Pons (tissue), 1 donor: ENCODE results near the gene PTTG1IP.
"Not testable (repeated sequence)": the region's sequence is repeated elsewhere in the genome, so short reads cannot be mapped to it uniquely, and the experiment has no call there.

ENCODE experiments used
- DNase-seq: peaks from one replicate; pipeline ENCODE4 v3.0.0-alpha.2; 2016; ENCODE audit warnings: low spot score

The PTTG1IP gene

GRCh38 chr21:44842721-44843445 lies 30.6 kb downstream of the PTTG1IP start:
- no peak for DNase-seq

DNA sequence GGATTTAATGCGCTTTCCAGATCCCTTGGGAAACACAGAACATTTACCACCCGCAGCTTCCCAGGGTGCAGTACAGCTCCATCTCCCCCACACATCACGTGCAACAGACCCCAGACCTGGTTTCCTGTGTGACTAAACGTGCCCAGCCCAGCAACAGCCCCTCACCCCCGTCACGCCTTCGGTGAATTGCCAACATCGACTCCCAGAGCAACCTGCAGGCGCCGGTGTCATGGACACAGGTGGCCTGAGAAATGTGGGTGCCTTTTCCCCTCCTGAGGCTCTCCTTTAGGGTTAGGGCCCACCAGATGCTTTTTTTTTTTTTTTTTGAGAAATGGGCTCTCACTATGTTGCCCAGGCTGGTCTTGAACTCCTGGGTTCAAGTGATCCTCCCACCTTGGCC lies 31.4 kb downstream of the PTTG1IP start:
- DNase-seq: no peak

GRCh38 chr21:44840771-44841170 lies 32.7 kb downstream of the PTTG1IP start:
- DNase-seq: no peak

DNA sequence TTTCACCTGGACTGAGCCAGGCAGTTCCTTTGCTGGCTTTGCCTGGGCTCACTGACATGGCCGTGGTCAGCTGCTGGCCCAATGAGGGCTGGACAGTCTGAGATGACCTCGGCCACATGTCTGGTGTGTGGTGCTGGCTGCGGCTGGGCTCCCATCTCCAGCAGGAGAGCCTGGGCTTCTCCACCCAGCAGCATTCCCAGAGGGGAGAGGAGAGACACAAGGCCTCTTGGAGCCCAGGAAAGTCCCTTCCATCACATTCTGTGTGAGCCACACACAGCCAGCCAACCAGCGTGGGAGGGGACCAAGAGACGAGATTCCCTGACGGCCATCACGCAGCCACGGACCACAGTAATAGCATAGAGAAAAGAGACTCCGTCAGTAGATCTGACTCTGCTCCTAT lies 34.5 kb downstream of the PTTG1IP start:
- no peak for DNase-seq

DNA sequence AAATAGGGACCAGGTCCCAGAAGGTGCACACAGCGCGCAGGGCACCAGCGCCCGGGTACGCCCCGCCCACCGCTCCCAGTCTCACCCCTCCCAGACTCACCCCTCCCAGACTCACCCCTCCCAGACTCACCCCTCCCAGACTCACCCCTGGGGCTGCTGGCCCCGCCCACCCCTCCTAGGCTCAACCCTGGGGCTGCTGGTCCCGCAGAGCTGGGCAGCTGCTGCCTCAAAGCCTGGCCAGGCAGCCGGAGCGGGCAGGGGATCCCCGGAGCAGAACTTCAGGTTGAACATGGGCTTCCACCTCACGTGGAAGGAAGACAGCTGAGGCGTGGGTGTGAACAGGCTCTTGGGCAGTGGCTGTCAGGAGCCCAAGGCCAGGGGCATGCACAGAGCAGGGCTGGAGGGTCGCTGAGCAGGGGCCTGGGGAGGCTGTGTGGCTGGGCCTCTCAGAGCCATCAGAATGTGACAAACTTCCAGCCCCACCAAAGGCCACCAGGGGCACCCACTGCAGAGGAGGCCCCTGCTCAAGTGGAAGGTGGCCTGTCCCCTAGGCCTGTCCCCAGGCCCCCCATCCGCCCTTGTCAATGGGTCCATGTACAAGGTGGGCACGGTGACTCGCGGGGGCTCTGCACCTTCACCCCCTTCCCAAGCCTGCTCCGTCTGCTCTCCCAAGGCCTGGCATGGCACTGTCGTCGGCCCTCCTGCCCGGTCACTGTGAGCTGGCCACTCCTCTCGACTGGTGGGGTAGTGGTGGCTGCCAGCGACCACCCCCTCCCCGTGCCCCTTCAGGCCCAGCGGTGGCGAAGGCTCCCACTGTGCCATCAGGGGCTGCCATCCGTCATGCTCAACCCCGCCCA lies 35.2 kb downstream of the PTTG1IP start:
- DNase-seq: no peak

DNA sequence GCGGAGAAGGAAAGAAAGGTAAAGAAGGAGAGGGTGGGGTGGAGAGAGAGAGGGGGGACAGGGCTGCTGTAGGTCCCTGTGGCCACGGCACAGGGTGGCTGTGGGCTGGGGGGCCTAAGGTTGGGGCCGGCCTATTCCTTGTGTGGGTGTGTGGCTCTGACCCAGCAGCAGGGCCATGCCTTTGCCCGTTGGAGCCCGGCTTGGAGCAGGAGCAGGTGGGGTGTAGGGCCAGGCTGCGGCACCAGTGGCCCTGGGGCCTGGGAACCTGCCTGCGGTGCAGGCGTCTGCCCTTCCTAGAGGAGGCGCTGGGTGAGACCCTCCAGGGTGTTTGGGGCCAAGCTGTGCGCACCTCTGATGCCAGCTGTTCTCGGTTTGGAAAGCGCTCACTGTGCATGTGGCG lies 36.0 kb downstream of the PTTG1IP start:
- DNase-seq: no peak

- DNase-seq: no peak
Observed at GRCh38 chr21:44836666-44837471, 36.6 kb downstream of the PTTG1IP start.

- no peak for DNase-seq
Observed at GRCh38 chr21:44836349-44836665, 37.2 kb downstream of the PTTG1IP start.

DNA sequence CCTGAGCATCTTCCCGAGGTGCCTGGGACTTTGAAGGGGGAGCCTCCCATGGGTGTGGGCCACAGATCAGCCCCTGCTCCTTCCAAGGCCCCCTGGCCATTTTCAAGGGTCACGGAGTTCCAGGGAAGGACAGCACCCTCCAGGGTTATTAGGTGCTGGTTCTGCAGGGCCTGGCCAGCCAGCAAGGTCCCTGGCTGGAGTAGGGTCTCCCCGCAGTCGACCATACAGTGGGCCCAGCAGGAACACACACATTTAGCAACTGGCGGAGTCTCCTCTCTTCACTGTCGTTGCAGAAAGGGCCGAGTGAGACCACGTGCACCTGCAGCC lies 37.9 kb downstream of the PTTG1IP start:
- DNase-seq: no peak

DNA sequence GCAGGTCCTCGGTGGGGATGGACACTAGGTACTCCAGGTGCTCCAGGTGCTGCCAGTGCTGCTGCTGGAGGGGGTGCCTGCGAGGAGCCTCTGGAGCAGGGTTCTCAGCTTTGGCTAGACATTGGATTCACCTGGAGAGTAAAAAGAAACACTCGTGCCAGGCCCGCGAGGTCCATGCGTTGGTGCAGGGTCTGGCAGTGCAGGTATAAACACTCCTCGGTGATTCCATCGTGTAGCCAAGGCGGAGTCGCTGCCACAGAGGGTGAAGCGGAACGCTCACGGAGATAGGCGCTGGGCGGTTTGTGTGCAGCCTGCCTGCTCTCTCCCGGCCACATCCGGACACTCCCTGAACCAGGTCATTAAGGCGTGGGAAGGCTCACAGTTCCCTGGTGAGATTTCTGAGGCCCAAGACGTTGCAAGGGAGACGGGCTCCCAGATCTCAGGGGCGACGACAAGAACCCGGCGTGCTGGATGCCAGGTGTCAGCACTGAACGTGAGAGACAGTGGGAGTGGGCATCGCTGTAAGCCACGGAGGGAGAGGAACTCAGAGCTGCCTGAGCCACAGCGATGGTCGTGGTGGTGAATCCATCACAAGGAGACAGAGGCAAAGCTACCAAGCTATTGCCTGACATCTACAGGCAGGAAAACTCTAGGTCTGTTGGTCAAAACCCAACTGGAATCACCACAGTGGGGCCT lies 38.4 kb downstream of the PTTG1IP start:
- no peak for DNase-seq

DNA sequence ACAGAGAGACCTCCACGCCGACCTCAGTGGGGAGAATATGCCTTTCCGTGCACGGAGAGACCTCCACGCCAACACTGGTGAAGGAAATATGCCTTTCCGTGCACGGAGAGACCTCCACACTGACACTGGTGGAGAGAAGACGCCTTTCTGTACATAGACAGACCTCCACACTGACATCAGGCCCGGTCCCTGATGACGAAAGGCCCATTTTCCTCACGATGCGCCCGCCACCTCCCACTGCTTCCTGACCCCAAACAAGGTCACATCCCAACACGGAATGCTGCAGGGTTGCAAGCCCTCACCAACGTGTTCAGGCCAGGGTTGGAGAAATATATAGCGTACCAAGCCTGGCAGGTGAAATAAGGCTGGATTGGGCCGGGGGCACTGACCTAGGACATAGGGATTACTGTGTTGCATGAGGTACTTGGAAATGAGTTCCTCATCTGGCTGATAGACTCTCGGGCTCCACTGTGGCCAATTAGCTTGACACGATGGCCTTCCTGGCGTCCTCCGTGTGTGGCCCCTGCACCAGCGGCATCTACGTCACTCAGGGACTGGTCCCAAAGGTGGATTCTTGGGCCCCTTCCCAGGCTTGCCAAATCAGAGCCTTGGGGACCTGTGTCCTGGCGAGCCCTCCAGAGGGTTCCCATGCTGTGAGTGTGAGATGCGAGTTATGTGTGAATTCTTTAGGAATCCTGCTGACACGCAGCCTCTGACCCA lies 39.1 kb downstream of the PTTG1IP start:
- DNase-seq: no peak

- DNase-seq: no peak
Observed at GRCh38 chr21:44833663-44834062, 39.8 kb downstream of the PTTG1IP start.

- DNase-seq: not testable (repeated sequence)
Observed at GRCh38 chr21:44832516-44833255, 40.8 kb downstream of the PTTG1IP start.

- no peak for DNase-seq
Observed at GRCh38 chr21:44831227-44831860, 42.1 kb downstream of the PTTG1IP start.

GRCh38 chr21:44829507-44830092 lies 43.9 kb downstream of the PTTG1IP start:
- DNase-seq: no peak

GRCh38 chr21:44828362-44829056 lies 45.0 kb downstream of the PTTG1IP start:
- no peak for DNase-seq

DNA sequence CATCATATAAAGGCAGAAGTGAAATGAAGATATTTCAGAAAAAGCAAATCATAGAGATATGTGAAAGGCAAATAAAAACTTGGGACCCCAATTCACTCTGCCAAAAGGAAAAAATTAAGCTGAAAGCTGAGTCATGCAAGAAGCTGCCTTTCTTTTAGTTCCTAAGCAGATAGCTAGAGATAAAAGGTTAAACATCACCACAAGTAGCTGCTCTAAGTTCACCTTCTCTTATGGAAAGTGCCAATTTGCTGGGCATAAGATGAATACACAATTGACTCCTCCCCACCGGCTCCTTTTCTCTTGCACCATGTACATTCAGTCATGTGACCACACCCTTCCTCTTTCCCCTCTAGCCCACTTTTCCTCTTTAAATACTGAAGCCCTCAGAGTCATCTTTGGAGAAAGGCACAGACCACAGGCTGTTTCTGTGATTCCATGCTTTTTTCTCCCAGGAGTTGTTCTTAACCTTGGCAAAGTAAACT lies 50.3 kb downstream of the PTTG1IP start:
- no peak for DNase-seq

GRCh38 chr21:44822484-44823178 lies 50.9 kb downstream of the PTTG1IP start:
- no peak for DNase-seq

DNA sequence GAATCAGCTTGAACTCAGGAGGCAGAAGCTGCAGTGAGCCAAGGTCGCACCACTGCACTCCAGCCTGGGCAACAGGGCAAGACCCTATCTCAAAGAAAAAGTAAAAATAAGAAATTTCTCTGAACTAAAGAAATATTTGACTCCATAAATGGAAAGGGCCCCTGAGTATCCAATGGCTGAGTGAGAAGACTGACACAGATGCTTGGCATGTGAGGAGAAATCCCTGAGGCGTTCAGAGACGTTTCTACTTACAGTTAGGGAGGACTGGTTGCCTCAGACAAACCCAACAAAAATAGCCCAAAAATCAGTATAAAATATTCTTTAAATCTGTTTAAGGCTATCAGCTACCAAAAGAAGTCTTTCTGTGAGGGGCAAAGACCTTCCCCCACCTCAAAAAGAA lies 52.6 kb downstream of the PTTG1IP start:
- no peak for DNase-seq
